K562 (cell line): ENCODE measurements around the gene CD101. TPM values are rescaled to one million over a fixed set of nuclear protein-coding genes. Genes with fewer than 3 reads are reported as not detected.

Source experiments
- ASH1L ChIP-seq: fragments of 450-650 bp; IDR thresholded peaks from 2 replicates; pipeline ENCODE4 v1.6.1; 2018; ENCODE audit warnings: borderline replicate concordance, mild to moderate bottlenecking, low read depth; ENCODE audit not compliant: partially characterized antibody
- ATF7 ChIP-seq: fragments of 450-650 bp; IDR thresholded peaks from 2 replicates; pipeline ENCODE4 v1.7.1; 2014; ENCODE audit warnings: mild to moderate bottlenecking, moderate library complexity
- BRD4 ChIP-seq: fragments of 200-600 bp; sonication (generic); IDR thresholded peaks from 2 replicates; pipeline ENCODE4 v1.6.1; 2017; ENCODE audit warnings: inconsistent platforms
- C11orf30 ChIP-seq: fragments of 450-650 bp; IDR thresholded peaks from 2 replicates; pipeline ENCODE4 v1.6.1; 2016; ENCODE audit warnings: low read depth, mild to moderate bottlenecking
- CEBPG ChIP-seq, 3 experiments: fragments of 200-800 bp in 1 of 3; sonication (Bioruptor generic) in 1 of 3; sonication (generic) in 1 of 3; formaldehyde crosslinking in 1 of 3; IDR thresholded peaks in 2 of 3; conservative IDR thresholded peaks in 1 of 3; 2 replicates each; pipeline versions ENCODE4 v1.6.1 to v1.8.0; 2016 to 2022; ENCODE audit warnings: missing compliant biosample characterization in 2 of 3, missing genetic modification characterization in 2 of 3, mild to moderate bottlenecking in 1 of 3, missing genetic modification reagents in 1 of 3
- ETV1 ChIP-seq: fragments of 450-650 bp; conservative IDR thresholded peaks from 2 replicates; pipeline ENCODE4 v1.6.1; 2016; ENCODE audit warnings: missing genetic modification characterization, control low read depth, low read depth, missing compliant biosample characterization
- HNRNPH1 ChIP-seq: fragments of 200-400 bp; formaldehyde crosslinking; optimal IDR thresholded peaks from 2 replicates; pipeline ENCODE3; 2017; ENCODE audit warnings: low read depth, mild to moderate bottlenecking, low read length, moderate library complexity
- MCM5 ChIP-seq: fragments of 450-650 bp; IDR thresholded peaks from 2 replicates; pipeline ENCODE4 v1.6.1; 2016; ENCODE audit warnings: low read depth
- MEIS2 ChIP-seq: fragments of 450-650 bp; IDR thresholded peaks from 2 replicates; pipeline ENCODE4 v1.6.1; 2014; ENCODE audit warnings: mild to moderate bottlenecking; ENCODE audit not compliant: partially characterized antibody
- POLR2A ChIP-seq: fragments of 450-650 bp; conservative IDR thresholded peaks from 2 replicates; pipeline ENCODE4 v1.6.1; 2016
- SIX5 ChIP-seq, 2 experiments: IDR thresholded peaks; 2 replicates each; pipeline ENCODE4 v1.6.1; 2011; ENCODE audit warnings: low read length in 2 of 2, borderline replicate concordance in 1 of 2, low read depth in 1 of 2, mild to moderate bottlenecking in 1 of 2, moderate library complexity in 1 of 2; ENCODE audit not compliant: insufficient read depth in 1 of 2
- SRSF7 ChIP-seq: fragments of 200-400 bp; formaldehyde crosslinking; optimal IDR thresholded peaks from 2 replicates; pipeline ENCODE3; 2017; ENCODE audit warnings: mild to moderate bottlenecking, low read depth, low read length
- TAL1 ChIP-seq: fragments of 450-650 bp; IDR thresholded peaks from 2 replicates; pipeline ENCODE4 v1.6.1; 2016; ENCODE audit warnings: mild to moderate bottlenecking
- TCF3 ChIP-seq: sonication (generic); formaldehyde crosslinking; IDR thresholded peaks from 2 replicates; pipeline ENCODE4 v1.4.0; 2020; ENCODE audit warnings: mild to moderate bottlenecking, missing genetic modification reagents
- ZKSCAN8 ChIP-seq: fragments of 200-800 bp; sonication (Bioruptor generic); IDR thresholded peaks from 2 replicates; pipeline ENCODE4 v1.6.1; 2016; ENCODE audit warnings: missing genetic modification characterization, missing compliant biosample characterization
- polyA plus RNA-seq, 8 experiments: library from polyadenylated mRNA; depleted of rRNA in 4 of 8; stranded (reverse) in 5 of 8; unstranded in 3 of 8; fragments of >200 nt; fragmentation: Nextera tagmentation in 2 of 8; fragmentation: Illumina TruSeq in 1 of 8; extraction: Ambion mirVana in 2 of 8; extraction: Trizol in 1 of 8; gene quantifications; 2 replicates each; pipeline versions ENCODE4 v1.2.1 to v1.2.3, GENCODE V29; 2011 to 2014; ENCODE audit warnings: inconsistent platforms in 1 of 8, missing spikeins in 1 of 8
- total RNA-seq, 7 experiments: library from RNA; depleted of rRNA in 6 of 7; stranded (reverse); fragments of >200 nt in 6 of 7; fragmentation: Illumina TruSeq in 2 of 7; extraction: Trizol in 2 of 7; gene quantifications; 2 replicates each; pipeline versions ENCODE4 v1.2.1 to v1.2.3, GENCODE V29; 2011 to 2021; ENCODE audit warnings: low replicate concordance in 1 of 7
- TF ChIP-seq, protein P1 (sequence below): fragments of 250-450 bp; sonication (Bioruptor Pico); IDR thresholded peaks from 2 replicates; pipeline ENCODE4 v1.8.0; 2021; ENCODE audit warnings: moderate library complexity, mild to moderate bottlenecking, inconsistent platforms
- TF ChIP-seq, protein P2 (sequence below): sonication (generic); formaldehyde crosslinking; IDR thresholded peaks from 2 replicates; pipeline ENCODE4 v1.8.1; 2023; ENCODE audit warnings: mild to moderate bottlenecking, missing genetic modification reagents
- TF ChIP-seq, protein P3 (sequence below), 2 experiments: IDR thresholded peaks in 1 of 2; conservative IDR thresholded peaks in 1 of 2; 2 replicates each; pipeline ENCODE4 v1.6.1; 2016; ENCODE audit warnings: low read depth in 2 of 2, mild to moderate bottlenecking in 1 of 2, missing compliant biosample characterization in 1 of 2, missing genetic modification characterization in 1 of 2, moderate library complexity in 1 of 2

CD101 gene
- total and polyA plus RNA-seq, 9 of the 15 experiments (the other 6 are each of a cell fraction or from before 2014, with no cell fraction given), result 0.04 to 1.1 (median 0.20) TPM

DNA sequence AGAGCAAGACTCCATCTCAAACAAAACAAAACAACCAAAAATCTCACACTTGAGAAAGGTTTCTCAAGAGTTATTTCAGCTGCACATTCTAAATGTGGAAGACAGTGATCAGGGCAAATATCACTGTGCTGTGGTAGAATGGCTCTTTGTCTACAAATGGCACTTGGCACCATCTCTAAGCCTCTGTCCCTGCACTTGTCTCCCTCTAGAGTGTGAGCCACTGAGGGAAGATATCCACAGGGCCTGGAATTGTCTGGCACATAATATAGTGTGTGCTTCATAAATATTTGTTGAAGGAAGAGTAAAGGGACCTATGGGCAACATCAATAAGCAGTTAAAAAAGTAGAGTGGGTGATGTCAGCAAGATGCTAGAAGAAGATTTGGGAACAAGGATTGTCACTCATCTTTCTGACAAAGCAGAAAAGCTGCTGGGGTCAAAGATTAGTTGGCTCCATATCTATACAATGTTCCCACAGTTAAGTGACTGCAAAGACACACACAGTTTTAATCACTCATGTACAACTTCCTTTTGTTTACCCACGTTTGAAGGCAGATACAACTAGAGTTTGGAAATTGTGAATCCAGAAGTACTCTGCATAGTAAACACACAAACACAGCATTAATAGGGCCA, 19.1 kb downstream of the CD101 start (continued):
- peak; percentile 24; the same call in 1 of the 2 replicates for TF ChIP-seq ATF7
- TF ChIP-seq SRSF7, result no peak
- no peak for TF ChIP-seq POLR2A
- TF ChIP-seq CEBPG (CRISPR knock-in tag; IDR thresholded peaks at IDR 0.05), result no peak
- no peak for TF ChIP-seq CEBPG (tag; conservative IDR thresholded peaks at IDR 0.05 in 1 of 2, IDR thresholded peaks at IDR 0.05 in 1 of 2)
- peak; percentile 54 for TF ChIP-seq MEIS2
- TF ChIP-seq, protein P1, sequence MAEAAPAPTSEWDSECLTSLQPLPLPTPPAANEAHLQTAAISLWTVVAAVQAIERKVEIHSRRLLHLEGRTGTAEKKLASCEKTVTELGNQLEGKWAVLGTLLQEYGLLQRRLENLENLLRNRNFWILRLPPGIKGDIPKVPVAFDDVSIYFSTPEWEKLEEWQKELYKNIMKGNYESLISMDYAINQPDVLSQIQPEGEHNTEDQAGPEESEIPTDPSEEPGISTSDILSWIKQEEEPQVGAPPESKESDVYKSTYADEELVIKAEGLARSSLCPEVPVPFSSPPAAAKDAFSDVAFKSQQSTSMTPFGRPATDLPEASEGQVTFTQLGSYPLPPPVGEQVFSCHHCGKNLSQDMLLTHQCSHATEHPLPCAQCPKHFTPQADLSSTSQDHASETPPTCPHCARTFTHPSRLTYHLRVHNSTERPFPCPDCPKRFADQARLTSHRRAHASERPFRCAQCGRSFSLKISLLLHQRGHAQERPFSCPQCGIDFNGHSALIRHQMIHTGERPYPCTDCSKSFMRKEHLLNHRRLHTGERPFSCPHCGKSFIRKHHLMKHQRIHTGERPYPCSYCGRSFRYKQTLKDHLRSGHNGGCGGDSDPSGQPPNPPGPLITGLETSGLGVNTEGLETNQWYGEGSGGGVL (CRISPR knock-in tag), result no peak
- TF ChIP-seq TCF3, result 0 out of 2 replicates have a peak, but pooled peaks have one; percentile 11
- no peak for TF ChIP-seq ASH1L
- TF ChIP-seq, protein P2, sequence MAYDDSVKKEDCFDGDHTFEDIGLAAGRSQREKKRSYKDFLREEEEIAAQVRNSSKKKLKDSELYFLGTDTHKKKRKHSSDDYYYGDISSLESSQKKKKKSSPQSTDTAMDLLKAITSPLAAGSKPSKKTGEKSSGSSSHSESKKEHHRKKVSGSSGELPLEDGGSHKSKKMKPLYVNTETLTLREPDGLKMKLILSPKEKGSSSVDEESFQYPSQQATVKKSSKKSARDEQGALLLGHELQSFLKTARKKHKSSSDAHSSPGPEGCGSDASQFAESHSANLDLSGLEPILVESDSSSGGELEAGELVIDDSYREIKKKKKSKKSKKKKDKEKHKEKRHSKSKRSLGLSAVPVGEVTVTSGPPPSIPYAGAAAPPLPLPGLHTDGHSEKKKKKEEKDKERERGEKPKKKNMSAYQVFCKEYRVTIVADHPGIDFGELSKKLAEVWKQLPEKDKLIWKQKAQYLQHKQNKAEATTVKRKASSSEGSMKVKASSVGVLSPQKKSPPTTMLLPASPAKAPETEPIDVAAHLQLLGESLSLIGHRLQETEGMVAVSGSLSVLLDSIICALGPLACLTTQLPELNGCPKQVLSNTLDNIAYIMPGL (CRISPR knock-in tag), result no peak
- no peak for TF ChIP-seq SIX5 (IDR thresholded peaks at IDR 0.05; ENCODE audit: borderline replicate concordance in 1 of 2, insufficient read depth in 1 of 2, low read depth in 1 of 2, low read length in 2 of 2)
- TF ChIP-seq HNRNPH1, result no peak
- TF ChIP-seq BRD4, result no peak
- TF ChIP-seq MCM5, result no peak
- TF ChIP-seq TAL1, result peak; percentile 26; the same call in 1 of the 2 replicates
- TF ChIP-seq C11orf30, result peak; percentile 10; the same call in 1 of the 2 replicates
- TF ChIP-seq, protein P3, sequence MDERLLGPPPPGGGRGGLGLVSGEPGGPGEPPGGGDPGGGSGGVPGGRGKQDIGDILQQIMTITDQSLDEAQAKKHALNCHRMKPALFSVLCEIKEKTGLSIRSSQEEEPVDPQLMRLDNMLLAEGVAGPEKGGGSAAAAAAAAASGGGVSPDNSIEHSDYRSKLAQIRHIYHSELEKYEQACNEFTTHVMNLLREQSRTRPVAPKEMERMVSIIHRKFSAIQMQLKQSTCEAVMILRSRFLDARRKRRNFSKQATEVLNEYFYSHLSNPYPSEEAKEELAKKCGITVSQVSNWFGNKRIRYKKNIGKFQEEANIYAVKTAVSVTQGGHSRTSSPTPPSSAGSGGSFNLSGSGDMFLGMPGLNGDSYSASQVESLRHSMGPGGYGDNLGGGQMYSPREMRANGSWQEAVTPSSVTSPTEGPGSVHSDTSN (CRISPR knock-in tag; IDR thresholded peaks at IDR 0.05; ENCODE audit: low read depth), result no peak
- TF ChIP-seq, protein P3 (tag; conservative IDR thresholded peaks at IDR 0.05; ENCODE audit: low read depth), result peak; percentile 71
- peak; percentile 89 for TF ChIP-seq ZKSCAN8 (CRISPR knock-in tag)
- no peak for TF ChIP-seq ETV1 (tag)
